Medulla oblongata (tissue), 1 donor: ENCODE data around the gene TRNAU1AP.
"Not testable (repeated sequence)": the region's sequence is repeated elsewhere in the genome, so short reads cannot be mapped to it uniquely, and the experiment has no call there.

Experiments
- DNase-seq: peaks from one replicate; pipeline ENCODE4 v3.0.0-alpha.2; 2015; ENCODE audit errors: extremely low spot score

The TRNAU1AP gene

GRCh38 chr1:28552758-28553663, at the start of gene TRNAU1AP:
Gene TRNAU1AP (plus strand): TSS chr1:28553085. CDS start chr1:28553111, 26 bp downstream.
- peak; percentile 96 for DNase-seq

GRCh38 chr1:28503117-28503516, 49.8 kb upstream of the TRNAU1AP start:
- no peak for DNase-seq

- peak; percentile 99 for DNase-seq
Measured at GRCh38 chr1:28505406-28506187, 47.3 kb upstream of the TRNAU1AP start, which contains the start of gene RCC1. Gene RCC1 (plus strand): TSS chr1:28506043. CDS start chr1:28529867, 23,824 bp downstream.

- DNase-seq, result no peak
Measured at GRCh38 chr1:28506907-28507246, 46.0 kb upstream of the TRNAU1AP start.

- no peak for DNase-seq
Measured at GRCh38 chr1:28507247-28507645, 45.6 kb upstream of the TRNAU1AP start.

GRCh38 chr1:28507646-28508434, 45.0 kb upstream of the TRNAU1AP start:
- DNase-seq, result no peak

- no peak for DNase-seq
Measured at GRCh38 chr1:28508435-28508754, 44.5 kb upstream of the TRNAU1AP start.

GRCh38 chr1:28509705-28510272, 43.1 kb upstream of the TRNAU1AP start:
- no peak for DNase-seq

- no peak for DNase-seq
Measured at GRCh38 chr1:28510273-28510969, 42.5 kb upstream of the TRNAU1AP start.

GRCh38 chr1:28510970-28511440, 41.9 kb upstream of the TRNAU1AP start:
- no peak for DNase-seq

GRCh38 chr1:28512058-28512611, 40.8 kb upstream of the TRNAU1AP start:
- no peak for DNase-seq

GRCh38 chr1:28514445-28514933, 38.4 kb upstream of the TRNAU1AP start:
- not testable (repeated sequence) for DNase-seq

GRCh38 chr1:28516518-28516956, 36.3 kb upstream of the TRNAU1AP start:
- no peak for DNase-seq

- no peak for DNase-seq
Measured at GRCh38 chr1:28517649-28517999, 35.3 kb upstream of the TRNAU1AP start.

GRCh38 chr1:28518000-28518744, 34.7 kb upstream of the TRNAU1AP start:
- DNase-seq, result peak; percentile 92

- no peak for DNase-seq
Measured at GRCh38 chr1:28518745-28519341, 34.0 kb upstream of the TRNAU1AP start.

- no peak for DNase-seq
Measured at GRCh38 chr1:28519946-28520725, 32.7 kb upstream of the TRNAU1AP start.

- DNase-seq, result not testable (repeated sequence)
Measured at GRCh38 chr1:28520796-28521195, 32.1 kb upstream of the TRNAU1AP start.
